Measurements from ENCODE around the gene PIGN. TPM values are rescaled to one million over a fixed set of nuclear protein-coding genes. Genes with fewer than 3 reads are reported as not detected.

The PIGN gene
- total RNA-seq, 2 donors from 2014 or later = 35.7 to 46.6 TPM

GRCh38 chr18:61993831-61994230 is 193.0 kb downstream of the PIGN start:
- ATAC-seq (no peak), DNase-seq (no peak)
- intact Hi-C loops (cut with DNase I, micrococcal nuclease) = no loop called here

GRCh38 chr18:61992923-61993322 is 193.9 kb downstream of the PIGN start:
- ATAC-seq (no peak), DNase-seq (no peak)
- intact Hi-C loops (cut with DNase I, micrococcal nuclease) = no loop called here

GRCh38 chr18:61992285-61992684 is 194.6 kb downstream of the PIGN start:
- no peak for ATAC-seq
- no peak for DNase-seq
- intact Hi-C loops (cut with DNase I, micrococcal nuclease) = no loop called here

- ATAC-seq (no peak), DNase-seq (no peak)
- intact Hi-C loops (cut with DNase I, micrococcal nuclease) = no loop called here
Measured at GRCh38 chr18:61991836-61992235, 195.0 kb downstream of the PIGN start.

GRCh38 chr18:61991201-61991600 is 195.7 kb downstream of the PIGN start:
- no peak for ATAC-seq
- intact Hi-C loops (cut with DNase I, micrococcal nuclease) = no loop called here
- no peak for DNase-seq

Other genes starting within 250 kb of the PIGN start
- gene RELCH, start 199 bp upstream of the PIGN start, total RNA-seq = 10 to 100 TPM; 46.9 to 61.1 TPM
- gene TNFRSF11A, start 138.3 kb upstream of the PIGN start, total RNA-seq = 10 to 100 TPM; 56.2 to 83.3 TPM

All from left colon (tissue), 2 donors.